ENCODE results near the gene CDT1.
"Not testable (repeated sequence)": the region's sequence is repeated elsewhere in the genome, so short reads cannot be mapped to it uniquely, and the experiment has no call there.

Gene CDT1

DNA sequence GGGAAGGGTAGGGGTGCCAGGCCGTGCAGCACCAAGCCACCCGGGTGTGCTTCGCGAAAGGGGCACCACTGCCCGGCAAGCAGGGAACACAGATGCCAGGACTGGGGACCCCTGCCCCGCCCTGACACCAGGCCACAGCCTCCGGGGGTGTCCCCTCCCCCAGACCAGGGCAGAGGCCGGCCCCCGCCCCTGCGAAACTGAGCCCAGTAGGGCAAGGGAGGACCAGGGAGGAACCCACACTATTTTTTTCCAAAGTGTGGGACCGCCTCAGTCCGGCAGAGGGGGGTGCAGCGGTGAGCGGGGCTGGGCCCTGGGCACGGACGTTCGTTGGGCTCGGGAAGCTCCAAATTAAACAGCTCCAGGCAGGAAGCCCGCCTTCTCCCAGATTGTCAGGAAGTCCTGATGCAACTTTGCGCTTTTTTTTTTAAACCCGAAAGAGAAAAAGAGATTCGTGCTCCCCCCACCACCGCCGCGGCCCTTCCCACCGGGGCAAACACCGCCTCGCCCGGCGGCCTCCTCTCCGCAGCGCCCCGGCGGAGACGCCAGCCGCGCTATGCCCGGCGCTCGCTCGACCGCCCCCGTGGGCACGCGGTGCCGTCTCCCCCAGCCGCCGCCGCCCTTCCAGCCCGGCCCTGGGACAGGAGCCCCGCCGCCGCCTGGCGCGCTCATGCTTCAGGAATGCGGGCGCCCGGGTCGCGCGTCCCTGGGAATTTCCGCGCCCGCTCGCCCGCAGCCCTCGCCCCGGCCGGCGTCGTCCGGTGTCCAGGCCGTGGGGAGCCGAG is 19.3 kb upstream of the CDT1 start:
- DNase-seq (ENCODE audit: low read depth), result no peak
- H3K4me3 ChIP-seq (ENCODE audit: low read depth, low read length), result peak overlapping the region; percentile 78
- TF ChIP-seq CTCF (IDR thresholded peaks at IDR 0.05; ENCODE audit: control insufficient read depth, extremely low read depth, insufficient read depth), result peak; percentile 27; the same call in 1 of the 2 replicates

DNA sequence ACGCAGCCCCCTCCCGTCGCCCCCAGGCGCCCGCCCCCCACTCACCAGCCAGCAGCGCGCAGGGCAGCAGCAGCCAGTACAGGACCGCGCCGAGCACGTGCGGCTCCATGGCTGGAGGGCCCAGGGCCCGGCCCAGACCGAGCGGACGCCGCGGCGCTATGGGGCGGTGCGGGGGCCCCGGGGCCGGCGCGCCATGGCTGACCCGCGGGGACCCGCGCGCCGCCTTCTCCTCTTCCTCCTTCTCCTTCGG is 18.8 kb upstream of the CDT1 start:
- no peak for DNase-seq (ENCODE audit: low read depth)
- TF ChIP-seq CTCF (IDR thresholded peaks at IDR 0.05; ENCODE audit: control insufficient read depth, extremely low read depth, insufficient read depth), result no peak
- peak overlapping the region; percentile 78 for H3K4me3 ChIP-seq (ENCODE audit: low read depth, low read length)

DNA sequence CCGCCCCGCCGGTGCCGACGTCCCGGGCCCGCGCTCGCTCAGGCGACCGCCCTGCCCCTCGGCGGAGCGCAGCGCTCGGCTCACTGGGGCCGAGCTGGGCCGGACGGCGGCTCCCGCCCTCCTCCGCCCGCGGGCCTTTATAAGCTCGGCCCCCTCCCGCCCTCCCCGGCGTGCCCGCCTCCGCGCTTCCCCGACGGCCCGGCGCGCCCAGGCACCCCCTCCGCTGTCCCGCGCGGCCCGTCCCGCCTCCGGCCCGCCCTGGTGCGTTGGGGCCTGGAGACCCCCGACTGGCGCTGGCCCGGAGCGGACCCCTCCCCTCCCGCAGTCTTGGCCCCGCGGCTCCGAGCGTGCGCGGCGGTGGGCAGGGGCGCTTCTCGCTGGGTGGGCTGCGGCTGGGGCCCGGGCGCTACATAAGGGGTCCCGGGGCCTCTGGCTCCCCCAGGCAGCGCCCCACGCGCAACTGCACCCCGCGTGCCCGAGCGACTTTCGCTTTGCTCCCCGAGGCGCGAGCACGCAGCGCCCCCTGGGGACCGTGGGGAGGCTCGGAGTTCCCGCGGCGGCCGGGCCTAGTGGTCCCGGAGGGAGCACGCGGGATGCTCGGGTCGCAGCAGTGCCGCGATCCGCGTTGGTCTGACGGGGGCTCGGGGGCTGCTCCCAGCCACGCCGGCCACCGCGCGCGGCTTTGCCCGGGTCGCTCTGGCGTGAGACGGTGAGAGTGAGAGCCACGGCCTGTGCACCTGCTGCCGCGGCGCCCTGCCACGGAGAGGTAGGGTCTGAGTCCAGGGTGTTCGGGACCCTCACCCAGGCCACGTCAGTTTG is 18.3 kb upstream of the CDT1 start, which contains the start of gene PIEZO1:
TSS of gene PIEZO1 (minus strand) at position 115 of the 819 bp plus-strand sequence. CDS start 256 bp downstream, outside the sequence.
- TF ChIP-seq CTCF (IDR thresholded peaks at IDR 0.05; ENCODE audit: control insufficient read depth, extremely low read depth, insufficient read depth), result peak; percentile 88
- peak within 1 kb of the TSS; percentile 78 for H3K4me3 ChIP-seq (ENCODE audit: low read depth, low read length)
- no peak for DNase-seq (ENCODE audit: low read depth)

DNA sequence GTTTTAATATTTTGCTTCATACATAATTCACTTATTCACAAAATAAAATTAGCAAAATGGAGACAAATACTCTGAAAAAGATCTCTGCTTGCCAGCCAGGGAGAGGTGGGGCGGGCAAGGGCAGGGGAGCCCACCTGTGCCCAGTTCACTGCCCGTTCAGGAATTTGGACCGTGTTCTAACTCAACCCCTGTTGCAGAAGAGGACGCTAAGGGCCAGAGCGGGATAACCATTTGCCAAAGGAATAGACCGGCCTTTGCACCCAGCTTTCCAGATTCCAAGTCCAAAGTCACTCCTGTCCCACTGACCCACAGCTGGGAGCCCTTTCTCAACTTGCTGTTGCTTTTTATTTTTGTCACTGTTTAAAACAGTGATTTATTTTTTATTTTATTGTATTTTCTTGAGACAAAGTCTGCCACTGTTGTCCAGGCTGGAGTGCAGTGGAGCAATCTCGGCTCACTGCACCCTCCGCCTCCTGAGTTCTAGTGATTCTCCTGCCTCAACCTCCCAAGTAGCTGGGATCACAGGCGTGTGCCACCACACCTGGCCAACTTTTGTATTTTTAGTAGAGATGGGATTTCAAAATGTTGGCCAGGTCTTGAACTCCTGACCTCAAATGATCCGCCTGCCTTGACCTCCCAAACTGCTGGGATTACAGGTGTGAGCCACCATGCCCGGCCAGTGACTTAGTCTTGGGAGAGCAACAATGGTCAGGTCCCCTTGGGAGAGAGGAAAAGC is 15.8 kb upstream of the CDT1 start:
- DNase-seq (ENCODE audit: low read depth), result no peak
- no peak for TF ChIP-seq CTCF (IDR thresholded peaks at IDR 0.05; ENCODE audit: control insufficient read depth, extremely low read depth, insufficient read depth)
- no peak overlapping the region for H3K4me3 ChIP-seq (ENCODE audit: low read depth, low read length)

DNA sequence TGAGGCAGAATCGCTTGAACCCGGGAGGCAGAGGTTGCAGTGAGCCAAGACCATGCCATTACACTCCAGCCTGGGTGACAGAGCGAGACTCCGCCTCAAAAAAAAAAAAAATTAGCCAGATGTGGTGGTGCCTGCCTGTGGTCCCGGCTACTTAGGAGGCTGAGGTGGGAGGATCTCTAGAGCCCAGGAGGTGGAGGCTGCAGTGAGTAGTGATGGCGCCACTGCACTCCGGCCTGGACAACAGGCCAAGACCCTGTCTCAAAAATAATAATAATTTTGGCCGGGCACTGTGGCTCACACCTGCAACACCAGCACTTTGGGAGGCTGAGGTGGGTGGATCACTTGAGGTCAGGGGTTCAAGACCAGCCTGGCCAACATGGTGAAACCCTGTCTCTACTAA is 14.8 kb upstream of the CDT1 start:
- H3K4me3 ChIP-seq (ENCODE audit: low read depth, low read length); DNase-seq (ENCODE audit: low read depth): not testable (repeated sequence)

DNA sequence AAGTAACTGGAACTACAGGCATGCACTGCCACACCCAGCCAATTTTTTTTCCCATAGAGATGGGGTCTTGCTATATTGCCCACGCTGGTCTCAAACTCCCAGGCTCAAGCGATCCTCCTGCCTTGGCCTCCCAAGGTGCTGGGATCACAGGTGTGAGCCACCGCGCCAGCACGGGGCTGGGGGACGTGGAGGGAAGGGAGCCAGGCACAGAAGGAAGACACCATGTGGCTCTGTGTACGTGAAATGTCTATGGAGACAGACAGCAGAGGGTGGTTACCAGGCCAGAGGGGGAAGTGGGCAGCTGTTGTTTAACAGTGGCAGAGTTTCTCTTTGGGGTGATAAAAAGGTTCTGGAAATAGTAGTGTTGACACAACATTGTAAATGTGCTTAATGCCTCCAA is 14.0 kb upstream of the CDT1 start:
- no peak for TF ChIP-seq CTCF (IDR thresholded peaks at IDR 0.05; ENCODE audit: control insufficient read depth, extremely low read depth, insufficient read depth)
- no peak overlapping the region for H3K4me3 ChIP-seq (ENCODE audit: low read depth, low read length)
- DNase-seq (ENCODE audit: low read depth), result no peak

Measured in LNCaP clone FGC (cell line).